ENCODE measurements around the gene ITPKB. TPM values are rescaled to one million over a fixed set of nuclear protein-coding genes. Genes with fewer than 3 reads are reported as not detected.

Gene ITPKB
- total RNA-seq, 1 donor from 2014 or later = 21.2 TPM

GRCh38 chr1:226711976-226712741 lies 26.9 kb downstream of the ITPKB start:
- DNase-seq (ENCODE audit: low spot score in 2 of 2, unreplicated experiment in 2 of 2) = no peak
- no peak for TF ChIP-seq CTCF (IDR thresholded peaks at IDR 0.05; ENCODE audit: unreplicated experiment)
- peaks cover 6% of the 10 kb centered on the region for H3K36me3 Mint-ChIP-seq
- no peaks in the 10 kb centered on the region for H3K27me3 Mint-ChIP-seq (ENCODE audit: low read depth)
- H3K9me3 Mint-ChIP-seq = peaks cover 7% of the 10 kb centered on the region
- no peak overlapping the region for H3K4me3 Mint-ChIP-seq
- H3K27ac Mint-ChIP-seq = no peak overlapping the region
- peaks cover 7% of the 10 kb centered on the region for H3K4me1 Mint-ChIP-seq

- no peaks in the 10 kb centered on the region for H3K27me3 Mint-ChIP-seq (ENCODE audit: low read depth)
- H3K36me3 Mint-ChIP-seq = peaks cover 6% of the 10 kb centered on the region
- no peak overlapping the region for H3K27ac Mint-ChIP-seq
- no peak for DNase-seq (ENCODE audit: low spot score in 2 of 2, unreplicated experiment in 2 of 2)
- H3K9me3 Mint-ChIP-seq = peaks cover 7% of the 10 kb centered on the region
- peaks cover 7% of the 10 kb centered on the region for H3K4me1 Mint-ChIP-seq
- no peak for TF ChIP-seq CTCF (IDR thresholded peaks at IDR 0.05; ENCODE audit: unreplicated experiment)
- no peak overlapping the region for H3K4me3 Mint-ChIP-seq
These were observed 28.6 kb downstream of the ITPKB start for GRCh38 chr1:226710501-226710900.

GRCh38 chr1:226709953-226710352 lies 29.1 kb downstream of the ITPKB start:
- Mint-ChIP-seq H3K4me1 (peaks cover 8% of the 10 kb centered on the region), H3K9me3 (peaks cover 7% of the 10 kb centered on the region), H3K27me3 (ENCODE audit: low read depth) (no peaks in the 10 kb centered on the region), H3K27ac (no peak overlapping the region), H3K4me3 (no peak overlapping the region), H3K36me3 (peaks cover 6% of the 10 kb centered on the region)
- no peak for DNase-seq (ENCODE audit: low spot score in 2 of 2, unreplicated experiment in 2 of 2)
- TF ChIP-seq CTCF (IDR thresholded peaks at IDR 0.05; ENCODE audit: unreplicated experiment) = no peak

- no peak for DNase-seq (ENCODE audit: low spot score in 2 of 2, unreplicated experiment in 2 of 2)
- no peak overlapping the region for H3K27ac Mint-ChIP-seq
- no peaks in the 10 kb centered on the region for H3K36me3 Mint-ChIP-seq
- H3K9me3 Mint-ChIP-seq = no peaks in the 10 kb centered on the region
- no peaks in the 10 kb centered on the region for H3K27me3 Mint-ChIP-seq (ENCODE audit: low read depth)
- peaks cover 17% of the 10 kb centered on the region for H3K4me1 Mint-ChIP-seq
- H3K4me3 Mint-ChIP-seq = no peak overlapping the region
- no peak for TF ChIP-seq CTCF (IDR thresholded peaks at IDR 0.05; ENCODE audit: unreplicated experiment)
These were observed 30.1 kb downstream of the ITPKB start for GRCh38 chr1:226708967-226709396.

GRCh38 chr1:226708342-226708780 lies 30.7 kb downstream of the ITPKB start:
- no peak overlapping the region for H3K27ac Mint-ChIP-seq
- H3K4me3 Mint-ChIP-seq = no peak overlapping the region
- no peaks in the 10 kb centered on the region for H3K36me3 Mint-ChIP-seq
- DNase-seq (ENCODE audit: low spot score in 2 of 2, unreplicated experiment in 2 of 2) = no peak
- no peaks in the 10 kb centered on the region for H3K9me3 Mint-ChIP-seq
- no peak for TF ChIP-seq CTCF (IDR thresholded peaks at IDR 0.05; ENCODE audit: unreplicated experiment)
- H3K27me3 Mint-ChIP-seq (ENCODE audit: low read depth) = no peaks in the 10 kb centered on the region
- H3K4me1 Mint-ChIP-seq = peaks cover 21% of the 10 kb centered on the region

All from mesothelial cell of epicardium (in vitro differentiated cells).